WI38 (cell line): ENCODE data around the gene TRAF2.

Experiments
- H3K4me3 ChIP-seq: 2 replicates; pipeline ENCODE4 v1.5.1; 2011; ENCODE audit warnings: low read depth, mild to moderate bottlenecking, control low read depth, low read length
- TF ChIP-seq, protein P1 (sequence below): IDR thresholded peaks from 2 replicates; pipeline ENCODE4 v1.5.1; 2012; ENCODE audit warnings: low read depth, mild to moderate bottlenecking, control low read depth, low read length

The TRAF2 gene

DNA sequence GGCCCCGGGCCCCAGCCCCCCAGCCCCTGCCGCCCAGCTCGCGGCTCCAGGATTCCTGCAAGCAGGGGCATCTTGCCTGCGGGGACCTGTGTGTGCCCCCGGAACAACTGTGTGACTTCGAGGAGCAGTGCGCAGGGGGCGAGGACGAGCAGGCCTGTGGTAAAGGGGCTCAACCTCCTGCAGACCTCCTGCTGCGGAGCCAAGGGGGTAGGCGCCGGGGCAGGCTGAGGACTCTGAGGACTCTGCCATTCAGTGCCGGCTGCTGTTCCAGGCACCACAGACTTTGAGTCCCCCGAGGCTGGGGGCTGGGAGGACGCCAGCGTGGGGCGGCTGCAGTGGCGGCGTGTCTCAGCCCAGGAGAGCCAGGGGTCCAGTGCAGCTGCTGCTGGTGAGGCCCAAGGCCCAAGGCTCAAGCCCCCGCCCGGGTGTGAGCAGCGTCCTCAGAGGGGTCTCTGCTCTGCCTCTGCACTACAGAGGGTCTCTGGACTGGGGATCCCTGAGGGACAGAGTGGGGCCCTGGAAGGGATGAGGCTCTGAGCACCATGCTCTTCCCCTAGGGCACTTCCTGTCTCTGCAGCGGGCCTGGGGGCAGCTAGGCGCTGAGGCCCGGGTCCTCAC lies 30.7 kb upstream of the TRAF2 start:
- H3K4me3 ChIP-seq: no peak overlapping the region
- TF ChIP-seq, protein P1, sequence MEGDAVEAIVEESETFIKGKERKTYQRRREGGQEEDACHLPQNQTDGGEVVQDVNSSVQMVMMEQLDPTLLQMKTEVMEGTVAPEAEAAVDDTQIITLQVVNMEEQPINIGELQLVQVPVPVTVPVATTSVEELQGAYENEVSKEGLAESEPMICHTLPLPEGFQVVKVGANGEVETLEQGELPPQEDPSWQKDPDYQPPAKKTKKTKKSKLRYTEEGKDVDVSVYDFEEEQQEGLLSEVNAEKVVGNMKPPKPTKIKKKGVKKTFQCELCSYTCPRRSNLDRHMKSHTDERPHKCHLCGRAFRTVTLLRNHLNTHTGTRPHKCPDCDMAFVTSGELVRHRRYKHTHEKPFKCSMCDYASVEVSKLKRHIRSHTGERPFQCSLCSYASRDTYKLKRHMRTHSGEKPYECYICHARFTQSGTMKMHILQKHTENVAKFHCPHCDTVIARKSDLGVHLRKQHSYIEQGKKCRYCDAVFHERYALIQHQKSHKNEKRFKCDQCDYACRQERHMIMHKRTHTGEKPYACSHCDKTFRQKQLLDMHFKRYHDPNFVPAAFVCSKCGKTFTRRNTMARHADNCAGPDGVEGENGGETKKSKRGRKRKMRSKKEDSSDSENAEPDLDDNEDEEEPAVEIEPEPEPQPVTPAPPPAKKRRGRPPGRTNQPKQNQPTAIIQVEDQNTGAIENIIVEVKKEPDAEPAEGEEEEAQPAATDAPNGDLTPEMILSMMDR: no peak

DNA sequence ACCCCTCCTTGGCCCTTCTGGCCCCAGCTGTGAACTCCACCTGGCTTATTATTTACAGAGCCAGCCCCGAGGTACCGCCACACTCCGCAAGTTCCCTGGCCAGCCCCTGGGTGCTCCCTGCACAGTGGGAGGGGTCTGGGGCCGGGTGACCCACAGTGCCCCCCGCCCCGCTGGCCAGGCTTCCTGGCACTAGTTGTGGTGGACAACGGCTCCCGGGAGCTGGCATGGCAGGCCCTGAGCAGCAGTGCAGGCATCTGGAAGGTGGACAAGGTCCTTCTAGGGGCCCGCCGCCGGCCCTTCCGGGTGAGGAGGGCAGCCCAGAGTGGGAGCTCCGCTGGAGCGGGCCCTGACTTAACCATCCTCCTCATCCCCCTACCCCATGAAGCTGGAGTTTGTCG lies 30.2 kb upstream of the TRAF2 start:
- TF ChIP-seq, protein P1: no peak
- no peak overlapping the region for H3K4me3 ChIP-seq

DNA sequence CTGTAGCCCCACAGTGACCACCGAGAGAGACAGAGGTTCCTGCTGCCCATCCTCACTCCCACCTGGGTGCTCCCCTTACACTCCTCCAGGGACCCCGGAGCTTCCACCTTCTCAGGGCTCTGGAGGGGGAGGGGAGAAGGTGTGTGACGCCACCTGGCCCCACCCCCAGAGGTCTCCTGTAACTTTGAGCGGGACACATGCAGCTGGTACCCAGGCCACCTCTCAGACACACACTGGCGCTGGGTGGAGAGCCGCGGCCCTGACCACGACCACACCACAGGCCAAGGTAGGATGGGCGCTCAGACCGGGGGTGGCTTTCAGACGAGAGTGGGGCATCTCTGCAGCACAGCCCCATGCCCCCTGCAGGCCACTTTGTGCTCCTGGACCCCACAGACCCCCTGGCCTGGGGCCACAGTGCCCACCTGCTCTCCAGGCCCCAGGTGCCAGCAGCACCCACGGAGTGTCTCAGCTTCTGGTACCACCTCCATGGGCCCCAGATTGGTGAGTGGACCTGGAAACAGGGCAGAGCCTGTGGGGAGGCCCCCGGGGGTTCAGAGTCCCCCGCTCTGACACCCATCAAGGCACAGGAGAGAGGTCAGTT lies 29.7 kb upstream of the TRAF2 start:
- H3K4me3 ChIP-seq: no peak overlapping the region
- TF ChIP-seq, protein P1: no peak

DNA sequence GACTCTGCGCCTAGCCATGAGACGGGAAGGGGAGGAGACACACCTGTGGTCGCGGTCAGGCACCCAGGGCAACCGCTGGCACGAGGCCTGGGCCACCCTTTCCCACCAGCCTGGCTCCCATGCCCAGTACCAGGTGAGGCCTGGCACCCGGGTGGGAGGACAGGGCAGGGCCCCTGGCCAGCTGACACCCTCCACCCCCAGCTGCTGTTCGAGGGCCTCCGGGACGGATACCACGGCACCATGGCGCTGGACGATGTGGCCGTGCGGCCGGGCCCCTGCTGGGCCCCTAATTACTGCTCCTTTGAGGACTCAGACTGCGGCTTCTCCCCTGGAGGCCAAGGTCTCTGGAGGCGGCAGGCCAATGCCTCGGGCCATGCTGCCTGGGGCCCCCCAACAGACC lies 29.1 kb upstream of the TRAF2 start:
- TF ChIP-seq, protein P1: no peak
- H3K4me3 ChIP-seq: no peak overlapping the region

DNA sequence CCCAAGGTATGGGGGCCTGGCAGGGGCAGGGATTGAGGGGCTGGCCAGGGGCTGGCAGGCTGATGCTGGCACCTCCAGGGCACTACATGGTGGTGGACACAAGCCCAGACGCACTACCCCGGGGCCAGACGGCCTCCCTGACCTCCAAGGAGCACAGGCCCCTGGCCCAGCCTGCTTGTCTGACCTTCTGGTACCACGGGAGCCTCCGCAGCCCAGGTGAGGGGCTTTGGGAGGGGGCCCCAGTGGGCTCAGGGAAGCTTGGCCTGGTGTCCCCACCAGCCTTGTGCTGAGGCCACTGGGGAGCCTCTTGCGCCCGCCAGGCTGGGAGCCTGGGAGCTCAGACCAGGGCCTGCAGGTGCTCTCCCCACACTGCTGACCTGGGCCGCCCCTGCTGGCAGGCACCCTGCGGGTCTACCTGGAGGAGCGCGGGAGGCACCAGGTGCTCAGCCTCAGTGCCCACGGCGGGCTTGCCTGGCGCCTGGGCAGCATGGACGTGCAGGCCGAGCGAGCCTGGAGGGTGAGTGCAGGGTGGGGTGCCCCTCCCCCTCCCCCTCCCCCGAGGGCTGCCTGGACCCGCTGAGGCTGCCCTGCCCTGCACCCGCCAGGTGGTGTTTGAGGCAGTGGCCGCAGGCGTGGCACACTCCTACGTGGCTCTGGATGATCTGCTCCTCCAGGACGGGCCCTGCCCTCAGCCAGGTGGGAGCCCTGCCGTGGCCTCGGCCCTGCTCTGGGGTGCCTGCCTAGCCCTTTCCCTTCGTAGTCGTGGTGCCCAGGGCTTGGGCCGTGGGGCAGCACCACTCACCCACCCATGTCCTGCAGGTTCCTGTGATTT lies 28.5 kb upstream of the TRAF2 start:
- no peak overlapping the region for H3K4me3 ChIP-seq
- TF ChIP-seq, protein P1: no peak

DNA sequence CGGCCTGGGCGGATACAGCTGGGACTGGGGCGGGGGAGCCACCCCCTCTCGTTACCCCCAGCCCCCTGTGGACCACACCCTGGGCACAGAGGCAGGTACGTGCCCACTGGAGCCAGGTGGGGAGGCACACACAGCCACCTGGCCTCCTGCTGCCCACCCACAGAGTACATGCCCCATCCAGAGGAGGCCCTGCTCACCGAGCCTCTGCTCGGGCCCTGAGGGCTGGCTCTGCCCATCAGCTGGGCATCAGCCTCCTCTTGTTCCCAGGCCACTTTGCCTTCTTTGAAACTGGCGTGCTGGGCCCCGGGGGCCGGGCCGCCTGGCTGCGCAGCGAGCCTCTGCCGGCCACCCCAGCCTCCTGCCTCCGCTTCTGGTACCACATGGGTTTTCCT lies 27.9 kb upstream of the TRAF2 start:
- H3K4me3 ChIP-seq: no peak overlapping the region
- TF ChIP-seq, protein P1: no peak
